Bladder microvascular endothelial cell (primary cell): ENCODE measurements around the gene KCTD8. TPM values are rescaled to one million over a fixed set of nuclear protein-coding genes. Genes with fewer than 3 reads are reported as not detected.

ENCODE experiments used
- total RNA-seq: library from RNA; depleted of rRNA; stranded (reverse); fragments of >200 nt; gene quantifications from 2 replicates; pipeline ENCODE4 v1.2.3, GENCODE V29; 2014

Gene KCTD8
- 2.3 and 4.2 TPM in 2 replicates for total RNA-seq

GRCh38 chr4:44448521-44449461 lies at the start of gene KCTD8:
Gene KCTD8, minus strand, starts transcription at chr4:44448809.

Other genes with a start within 250 kb of the KCTD8 start
- gene YIPF7, start 202.8 kb upstream of the KCTD8 start, total RNA-seq: not detected in 2 replicates
- gene GUF1, start 229.6 kb upstream of the KCTD8 start, total RNA-seq: 4.5 and 13.7 TPM in 2 replicates